SH-SY5Y (cell line): ENCODE data around the gene TCN2.

Experiments used
- GATA2 ChIP-seq: IDR thresholded peaks from 2 replicates; pipeline ENCODE4 v1.6.1; 2011; ENCODE audit warnings: mild to moderate bottlenecking, low read depth, low read length
- GATA3 ChIP-seq: IDR thresholded peaks from 2 replicates; pipeline ENCODE4 v1.6.1; 2011; ENCODE audit warnings: low read depth, mild to moderate bottlenecking, low read length, moderate library complexity

DNA sequence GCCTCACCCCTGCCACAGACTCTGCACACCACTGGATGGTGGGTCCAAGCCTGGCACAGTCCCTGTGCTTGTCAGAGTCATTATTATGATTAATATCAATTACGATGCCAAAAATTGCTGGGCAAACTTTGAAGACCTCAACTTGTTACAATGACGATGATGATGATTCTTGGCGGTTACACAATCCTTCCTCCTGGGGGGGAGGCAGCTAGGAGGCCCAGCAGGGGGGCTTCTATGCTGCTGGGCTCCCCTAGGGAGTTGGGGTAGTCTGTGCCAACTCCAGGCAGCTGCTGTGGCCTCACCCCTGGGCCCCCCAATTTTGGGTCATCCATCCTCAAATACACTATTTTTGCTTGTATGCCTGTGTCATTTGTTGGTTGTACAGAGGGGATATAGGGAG, 40.6 kb downstream of the TCN2 start:
- TF ChIP-seq GATA2 (no peak), GATA3 (no peak)
